Ecto neural progenitor cell (in vitro differentiated cells): ENCODE results near the gene CXCR2.
"Not testable (repeated sequence)": the region's sequence is repeated elsewhere in the genome, so short reads cannot be mapped to it uniquely, and the experiment has no call there.

Source experiments
- DNase-seq: peaks from one replicate; pipeline ENCODE4 v3.0.0-alpha.2; 2018; ENCODE audit warnings: low spot score

Gene CXCR2

DNA sequence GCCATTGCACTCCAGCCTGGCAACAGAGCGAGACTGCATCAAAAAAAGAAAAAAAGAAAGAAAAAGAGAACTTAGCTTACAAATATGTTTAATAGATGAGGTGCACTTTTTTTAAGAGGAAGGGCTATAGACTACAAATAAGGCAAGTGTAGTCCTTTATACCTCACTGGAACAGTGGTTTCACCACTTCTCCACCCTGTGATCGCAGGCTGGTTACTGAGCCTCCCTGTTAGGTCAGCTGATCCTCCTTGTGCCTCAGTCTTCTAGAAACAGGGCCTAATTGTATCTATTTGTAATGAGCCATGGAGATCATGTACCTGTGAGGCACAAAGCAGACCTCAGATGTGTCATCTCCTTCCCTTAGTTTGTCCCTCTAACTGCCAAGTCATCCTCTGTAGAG, 4.5 kb downstream of the CXCR2 start:
- DNase-seq, result no peak

GRCh38 chr2:218130822-218131221, 5.0 kb downstream of the CXCR2 start:
- DNase-seq, result no peak

DNA sequence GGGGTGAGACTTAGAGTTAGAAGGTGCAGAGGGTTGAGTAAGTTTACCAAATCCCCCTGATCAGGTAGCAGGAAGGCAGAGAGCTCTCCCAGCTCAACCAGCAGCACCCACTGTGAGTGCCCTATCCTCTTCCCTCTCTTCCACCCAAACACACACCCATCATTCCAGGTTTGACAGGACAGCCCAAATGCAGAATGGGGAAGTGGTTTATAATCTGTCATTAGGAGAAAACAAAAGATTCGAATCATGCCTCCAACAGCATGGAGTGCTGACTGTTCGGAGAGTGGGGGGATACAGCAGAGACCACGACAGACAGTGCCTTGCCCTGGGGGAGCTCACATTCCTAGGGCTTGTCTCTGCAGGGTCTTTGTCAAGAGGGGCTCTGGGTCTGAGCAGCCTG, 11.7 kb downstream of the CXCR2 start:
- DNase-seq, result no peak

- DNase-seq, result no peak
These were observed 12.2 kb downstream of the CXCR2 start for GRCh38 chr2:218138047-218138446.

GRCh38 chr2:218145124-218145523, 19.3 kb downstream of the CXCR2 start:
- DNase-seq, result no peak

DNA sequence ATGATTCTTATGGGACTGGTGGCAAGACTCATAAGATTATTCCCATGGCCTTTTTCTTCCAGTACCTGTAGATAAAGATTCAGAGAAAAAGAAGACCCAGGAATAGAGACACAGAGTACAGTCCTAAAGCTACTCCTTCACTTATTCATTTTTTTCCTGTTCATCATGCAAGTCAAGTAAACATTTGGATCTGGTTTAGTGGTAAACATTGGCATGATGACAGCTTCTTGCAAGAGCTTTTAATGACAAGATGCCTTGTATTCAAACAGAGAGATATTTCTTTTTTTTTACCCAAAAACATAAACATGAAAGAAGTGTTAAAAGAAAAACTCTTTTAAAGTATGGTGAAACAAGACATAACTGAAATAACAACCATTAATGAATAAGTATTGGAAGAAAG, 20.2 kb downstream of the CXCR2 start:
- no peak for DNase-seq

DNA sequence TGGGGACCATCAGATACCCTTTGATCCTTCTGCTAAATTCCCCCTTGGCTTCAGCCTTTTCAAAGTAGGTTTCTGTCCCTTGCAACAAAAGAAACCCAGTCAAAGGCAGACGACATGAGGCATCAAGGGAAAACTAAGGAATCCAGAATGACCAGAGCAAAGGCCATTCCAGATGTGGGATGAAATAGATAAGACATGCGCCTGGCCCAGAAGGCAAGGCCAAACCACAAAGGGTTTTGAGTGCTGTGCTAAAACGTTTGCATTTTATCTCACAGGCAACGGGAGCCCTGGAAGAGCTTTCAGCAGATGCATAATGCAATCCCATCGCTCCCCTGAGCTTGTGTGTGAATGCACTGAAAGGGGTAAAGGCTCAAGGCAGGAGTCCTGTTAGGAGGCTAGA, 23.3 kb downstream of the CXCR2 start:
- DNase-seq, result no peak

DNA sequence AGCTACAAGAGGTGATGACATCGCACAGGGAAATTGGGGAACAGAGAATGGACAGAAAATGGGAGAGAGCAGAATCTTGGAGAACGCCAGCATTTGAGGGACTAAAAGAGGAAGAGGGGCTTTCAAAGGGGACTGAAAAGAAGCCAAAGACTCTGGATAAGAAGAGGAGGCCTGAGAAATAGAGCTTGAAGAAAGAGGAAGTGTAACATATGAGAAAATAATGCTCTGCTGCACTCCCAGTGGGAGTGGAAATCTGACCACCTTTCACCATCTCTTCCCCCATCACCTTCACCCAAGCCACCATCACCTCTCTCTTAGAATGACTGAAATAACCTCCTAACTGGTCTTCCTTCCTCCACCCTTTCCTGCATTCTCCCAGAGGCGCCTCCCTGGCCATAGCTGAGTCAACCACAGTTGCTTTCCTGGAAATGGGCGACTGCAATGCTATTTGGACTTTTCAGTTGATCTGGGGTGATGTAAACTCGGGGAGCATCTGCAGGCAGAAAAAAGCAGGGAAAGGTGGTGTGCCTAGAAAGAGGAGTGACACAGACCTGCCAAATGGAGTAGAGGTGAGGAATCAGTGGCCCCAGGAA, 24.1 kb downstream of the CXCR2 start:
- no peak for DNase-seq

DNA sequence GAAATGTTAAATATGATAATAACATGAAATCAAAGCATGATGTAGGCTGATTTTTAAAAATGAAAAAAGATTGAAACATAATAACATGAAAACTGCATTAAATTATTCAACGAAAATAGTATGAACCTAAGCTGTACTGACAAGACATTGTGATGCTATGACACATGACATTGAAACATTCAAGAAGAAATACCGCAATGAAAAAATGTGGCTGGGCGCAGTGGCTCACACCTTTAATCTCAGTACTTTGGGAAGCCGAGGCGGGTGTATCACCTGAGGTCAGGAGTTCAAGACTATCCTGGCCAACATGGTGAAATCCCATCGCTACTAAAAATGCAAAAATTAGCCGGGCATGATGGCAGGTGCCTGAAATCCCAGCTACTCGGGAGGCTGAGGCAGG, 26.3 kb downstream of the CXCR2 start:
- no peak for DNase-seq

- no peak for DNase-seq
These were observed 26.9 kb downstream of the CXCR2 start for GRCh38 chr2:218152777-218153176.

GRCh38 chr2:218155953-218156479, 30.2 kb downstream of the CXCR2 start:
- no peak for DNase-seq

DNA sequence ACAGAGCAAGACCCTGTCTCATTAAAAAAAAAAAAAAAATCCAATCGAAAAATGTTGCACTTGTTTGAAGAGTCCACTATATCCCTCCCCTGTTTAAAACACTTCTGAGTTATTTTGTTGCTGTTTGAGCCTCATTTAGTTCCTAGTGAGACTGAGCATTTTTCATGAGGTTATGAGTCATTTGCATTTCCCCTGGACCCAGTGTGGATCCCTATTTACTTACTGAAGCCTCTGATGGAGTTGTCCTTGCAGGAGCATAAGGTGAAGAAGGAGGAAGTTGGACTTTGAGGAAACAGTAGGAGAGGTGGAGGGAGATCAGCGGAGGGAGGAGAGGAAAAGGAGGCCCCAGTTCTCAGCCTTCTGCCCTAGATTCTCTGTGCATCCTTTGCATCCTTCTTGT, 35.8 kb downstream of the CXCR2 start:
- no peak for DNase-seq

DNA sequence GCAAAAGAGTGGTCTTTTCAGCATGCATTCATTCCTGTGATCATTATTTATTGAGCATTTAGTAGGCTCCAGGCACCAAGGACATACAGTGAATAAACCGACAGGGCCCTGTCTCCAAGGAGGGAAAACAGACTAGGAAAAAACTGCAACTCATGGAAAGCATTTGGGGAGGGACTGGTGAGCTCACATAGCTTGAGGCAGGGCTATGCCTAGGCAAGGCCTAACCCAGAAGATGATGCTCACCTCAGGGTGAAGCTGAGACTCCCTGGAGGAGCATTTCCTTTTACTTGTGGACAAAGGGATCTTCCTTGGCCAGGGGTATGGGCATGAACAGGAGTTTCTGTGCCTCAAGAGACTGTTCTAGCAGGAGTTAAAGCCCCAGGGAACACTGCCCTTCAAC, 37.0 kb downstream of the CXCR2 start:
- no peak for DNase-seq

GRCh38 chr2:218166791-218167190, 41.0 kb downstream of the CXCR2 start, which contains the start of gene CXCR1:
TSS of gene CXCR1 (minus strand) at chr2:218166962. CDS start at chr2:218165211, 1,751 bp downstream.
- DNase-seq, result no peak

DNA sequence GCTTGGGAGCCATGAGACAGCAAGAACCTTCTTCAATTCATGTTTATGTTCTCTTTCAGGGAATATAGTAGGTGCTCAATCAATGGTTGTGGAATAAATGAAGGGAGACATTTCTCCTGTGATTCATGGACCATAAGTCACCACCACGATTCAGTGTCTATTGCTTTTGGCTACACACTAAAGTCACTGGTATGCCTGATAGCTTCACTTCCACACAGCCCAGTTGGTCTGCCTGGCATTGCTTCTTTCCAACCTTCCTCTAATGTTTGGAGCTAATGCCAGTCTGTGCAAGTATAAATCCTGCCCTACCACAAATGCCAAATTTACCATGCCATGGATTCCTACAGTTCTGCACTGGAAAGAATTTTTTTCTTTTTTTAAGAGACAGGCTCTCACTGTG, 42.2 kb downstream of the CXCR2 start:
- DNase-seq, result no peak

- peak; percentile 73 for DNase-seq
These were observed 43.0 kb downstream of the CXCR2 start for GRCh38 chr2:218168635-218169462.

DNA sequence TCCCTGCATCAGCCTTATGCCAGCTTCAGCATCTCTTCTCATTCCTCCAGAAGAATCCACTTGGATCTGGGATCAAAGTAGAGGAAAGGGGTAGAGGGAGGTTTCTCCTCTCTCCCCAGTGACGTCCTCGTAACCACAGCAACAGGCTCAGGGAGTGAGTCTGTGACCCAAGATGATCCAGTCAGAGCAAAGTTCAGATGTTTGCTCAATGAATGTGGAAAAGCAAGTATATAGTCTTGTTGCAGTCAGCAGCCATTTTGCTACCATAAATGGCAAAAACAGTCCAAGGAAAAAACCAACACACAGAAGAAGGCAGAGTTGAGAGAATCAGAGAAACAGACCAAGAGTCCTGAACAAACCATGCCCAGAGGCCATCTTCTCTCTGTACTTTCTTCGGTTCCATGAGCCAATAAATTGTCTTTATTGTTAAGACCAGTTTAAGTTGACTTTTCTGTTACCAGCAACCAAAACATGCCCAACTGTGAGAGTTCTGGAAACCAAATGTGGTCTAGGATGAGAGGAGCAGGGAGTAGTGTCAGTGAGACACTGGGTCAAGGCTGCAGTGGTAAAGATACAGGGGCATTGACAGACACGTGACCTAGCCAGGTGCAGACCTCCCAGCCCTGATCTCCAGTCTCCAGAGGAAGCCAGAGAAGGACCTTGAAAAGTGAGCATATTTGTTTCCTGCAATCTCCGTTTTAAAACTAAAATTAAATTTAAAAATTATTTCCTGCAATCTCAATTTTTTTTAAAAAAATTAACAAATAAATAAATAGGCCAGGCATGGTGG, 44.1 kb downstream of the CXCR2 start:
- no peak for DNase-seq

- DNase-seq, result not testable (repeated sequence)
These were observed 45.9 kb downstream of the CXCR2 start for GRCh38 chr2:218171744-218172143.

DNA sequence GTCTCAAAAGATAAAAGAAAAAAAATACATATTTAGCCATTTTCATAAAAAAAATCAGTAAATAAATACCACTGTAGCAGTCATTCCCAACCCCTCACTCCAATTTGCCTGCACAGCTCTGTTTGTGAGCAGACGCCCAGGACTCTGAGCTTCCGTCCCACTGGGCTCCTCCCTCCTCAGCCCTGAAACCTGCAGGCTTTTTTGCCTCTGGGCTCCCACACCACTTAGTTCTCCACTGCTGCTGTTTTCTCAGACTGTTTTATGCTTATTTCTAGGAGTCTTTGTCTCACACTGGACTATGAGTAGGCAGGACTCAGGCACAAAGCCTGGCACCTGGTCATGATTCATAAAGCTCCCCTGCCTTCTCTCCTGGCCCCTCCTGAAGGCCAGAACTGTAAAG, 47.0 kb downstream of the CXCR2 start:
- DNase-seq, result no peak

GRCh38 chr2:218179782-218180181, 54.0 kb downstream of the CXCR2 start:
- DNase-seq, result no peak

- DNase-seq, result no peak
These were observed 54.8 kb downstream of the CXCR2 start for GRCh38 chr2:218180467-218181114.

DNA sequence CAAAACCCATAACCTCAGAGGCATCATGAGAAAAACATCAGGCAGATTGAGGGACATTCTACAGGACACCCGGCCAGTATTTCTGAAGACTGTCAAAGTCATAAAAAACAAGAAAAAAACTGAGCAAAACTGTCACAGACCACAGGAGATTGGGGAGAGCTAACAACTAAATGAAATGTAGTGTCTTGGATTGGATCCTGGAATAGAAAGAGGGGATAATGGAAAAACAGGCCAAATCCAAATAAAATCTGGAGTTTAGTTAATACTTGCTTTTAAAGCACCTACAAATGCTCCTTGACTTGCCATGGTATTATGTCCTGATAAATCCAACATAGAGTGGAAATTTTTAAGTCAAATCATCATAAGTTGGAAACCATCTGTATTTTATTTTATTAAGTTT, 58.5 kb downstream of the CXCR2 start:
- no peak for DNase-seq
